GM10248 (cell line): ENCODE measurements around the gene MEF2B.

Experiments used
- CTCF ChIA-PET: fragments of 300-600 bp; sonication (Branson Sonifier 250); formaldehyde crosslinking; extraction: SDS; loops from one replicate; lab custom pipeline; 2021; ENCODE audit warnings: antibody characterized with exemption; lab: Yijun Ruan, JAX
- POLR2A ChIA-PET: fragments of 350-650 bp; sonication (Branson Sonifier 250); formaldehyde crosslinking; extraction: SDS; loops from one replicate; lab custom pipeline; 2020; ENCODE audit warnings: antibody characterized with exemption; lab: Yijun Ruan, JAX
- DNase-seq: peaks from one replicate; pipeline ENCODE4 v3.0.0; 2012; ENCODE audit errors: extremely low spot score
- TF ChIP-seq, protein P1 (sequence below): IDR thresholded peaks from 2 replicates; pipeline ENCODE4 v1.5.1; 2012; ENCODE audit warnings: mild to moderate bottlenecking, low read depth; ENCODE audit errors: extremely low read depth, missing control alignments, control extremely low read depth

The MEF2B gene

DNA sequence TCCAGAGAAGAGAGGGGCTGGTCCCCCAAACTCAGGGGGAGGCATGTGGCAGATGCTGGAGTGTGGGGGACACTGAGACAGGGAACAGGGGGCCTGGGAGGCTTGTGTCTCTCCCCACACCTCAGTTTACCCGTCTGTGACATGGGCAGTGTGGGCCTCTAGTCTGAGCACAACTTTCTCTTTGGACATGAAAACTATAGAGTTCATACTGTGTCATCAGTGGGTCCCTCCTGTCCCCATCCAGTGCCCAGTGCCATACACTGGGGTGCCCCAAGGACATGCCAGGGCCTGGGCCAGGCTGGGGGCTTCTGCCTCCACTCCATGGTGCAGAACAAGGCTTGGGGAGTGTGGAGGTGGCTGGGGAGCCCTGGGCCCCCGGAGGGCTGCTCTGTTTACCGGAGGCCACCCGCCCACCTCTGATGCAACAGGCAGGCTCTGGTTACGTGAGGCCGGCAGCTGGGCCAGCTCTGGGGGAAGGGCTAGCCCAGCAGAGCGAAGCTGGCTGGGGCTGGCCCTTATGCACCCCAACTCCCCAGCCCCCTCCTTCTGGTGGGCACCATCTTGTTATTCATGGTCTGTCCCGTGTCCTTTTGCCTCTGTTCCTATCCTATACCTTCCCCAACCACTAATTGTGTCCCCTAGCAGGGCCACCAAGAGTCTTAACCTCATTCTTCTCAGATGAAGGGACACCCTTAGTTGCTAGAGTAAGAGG is 1.9 kb upstream of the MEF2B start:
- ChIA-PET CTCF (interaction anchor here (1.4 to 14.0 kb wide), 3 partner anchors 15 to 26 kb away, joined by 4 to 302 read pairs (median 6); no protein-coding TSS in a partner anchor), POLR2A (no interaction called here)
- TF ChIP-seq, protein P1, sequence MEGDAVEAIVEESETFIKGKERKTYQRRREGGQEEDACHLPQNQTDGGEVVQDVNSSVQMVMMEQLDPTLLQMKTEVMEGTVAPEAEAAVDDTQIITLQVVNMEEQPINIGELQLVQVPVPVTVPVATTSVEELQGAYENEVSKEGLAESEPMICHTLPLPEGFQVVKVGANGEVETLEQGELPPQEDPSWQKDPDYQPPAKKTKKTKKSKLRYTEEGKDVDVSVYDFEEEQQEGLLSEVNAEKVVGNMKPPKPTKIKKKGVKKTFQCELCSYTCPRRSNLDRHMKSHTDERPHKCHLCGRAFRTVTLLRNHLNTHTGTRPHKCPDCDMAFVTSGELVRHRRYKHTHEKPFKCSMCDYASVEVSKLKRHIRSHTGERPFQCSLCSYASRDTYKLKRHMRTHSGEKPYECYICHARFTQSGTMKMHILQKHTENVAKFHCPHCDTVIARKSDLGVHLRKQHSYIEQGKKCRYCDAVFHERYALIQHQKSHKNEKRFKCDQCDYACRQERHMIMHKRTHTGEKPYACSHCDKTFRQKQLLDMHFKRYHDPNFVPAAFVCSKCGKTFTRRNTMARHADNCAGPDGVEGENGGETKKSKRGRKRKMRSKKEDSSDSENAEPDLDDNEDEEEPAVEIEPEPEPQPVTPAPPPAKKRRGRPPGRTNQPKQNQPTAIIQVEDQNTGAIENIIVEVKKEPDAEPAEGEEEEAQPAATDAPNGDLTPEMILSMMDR: no peak
- peak; percentile 81 for DNase-seq

DNA sequence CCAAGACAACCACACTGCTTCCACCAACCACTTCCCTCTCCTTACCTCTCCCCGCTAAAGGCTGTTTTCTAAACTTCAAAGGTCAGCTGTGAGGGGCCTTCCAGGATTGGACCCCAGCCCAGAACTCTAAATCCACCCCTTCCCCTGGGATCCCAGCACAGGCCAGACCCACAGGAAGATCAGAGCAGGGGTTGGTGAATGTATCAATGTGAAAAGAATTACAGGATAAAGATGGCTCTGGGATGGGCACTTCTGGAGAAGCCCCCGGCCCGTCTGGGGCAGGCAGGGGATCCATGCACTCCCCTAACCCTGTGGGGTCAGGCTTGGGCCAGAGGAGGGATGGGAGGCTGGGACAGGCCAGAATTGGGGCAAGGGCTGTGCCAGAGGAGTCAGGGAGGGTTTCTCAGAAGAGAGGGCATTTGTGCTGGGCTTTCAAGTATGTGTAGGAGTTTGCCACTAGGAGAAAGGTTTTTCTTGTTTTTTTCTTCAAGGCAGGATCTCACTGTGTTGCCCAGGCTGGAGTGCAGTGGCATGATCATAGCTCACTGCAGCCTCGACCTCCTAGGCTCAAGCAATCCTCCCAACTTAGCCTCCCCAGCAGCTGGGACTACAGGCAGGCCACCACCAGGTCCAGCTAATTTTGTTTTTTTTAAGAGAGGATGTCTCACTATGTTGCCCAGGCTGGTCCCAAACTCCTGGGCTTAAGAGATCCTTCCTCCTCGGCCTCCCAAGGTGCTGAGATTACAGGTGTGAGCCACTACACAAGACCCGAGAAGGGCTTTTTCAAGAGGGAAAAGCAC is 1.0 kb upstream of the MEF2B start:
- no peak for DNase-seq
- ChIA-PET POLR2A (no interaction called here), CTCF (interaction anchor here (14.0 kb wide), 1 partner anchor 26 kb away, joined by 302 read pairs; no protein-coding TSS in a partner anchor)
- TF ChIP-seq, protein P1: no peak

DNA sequence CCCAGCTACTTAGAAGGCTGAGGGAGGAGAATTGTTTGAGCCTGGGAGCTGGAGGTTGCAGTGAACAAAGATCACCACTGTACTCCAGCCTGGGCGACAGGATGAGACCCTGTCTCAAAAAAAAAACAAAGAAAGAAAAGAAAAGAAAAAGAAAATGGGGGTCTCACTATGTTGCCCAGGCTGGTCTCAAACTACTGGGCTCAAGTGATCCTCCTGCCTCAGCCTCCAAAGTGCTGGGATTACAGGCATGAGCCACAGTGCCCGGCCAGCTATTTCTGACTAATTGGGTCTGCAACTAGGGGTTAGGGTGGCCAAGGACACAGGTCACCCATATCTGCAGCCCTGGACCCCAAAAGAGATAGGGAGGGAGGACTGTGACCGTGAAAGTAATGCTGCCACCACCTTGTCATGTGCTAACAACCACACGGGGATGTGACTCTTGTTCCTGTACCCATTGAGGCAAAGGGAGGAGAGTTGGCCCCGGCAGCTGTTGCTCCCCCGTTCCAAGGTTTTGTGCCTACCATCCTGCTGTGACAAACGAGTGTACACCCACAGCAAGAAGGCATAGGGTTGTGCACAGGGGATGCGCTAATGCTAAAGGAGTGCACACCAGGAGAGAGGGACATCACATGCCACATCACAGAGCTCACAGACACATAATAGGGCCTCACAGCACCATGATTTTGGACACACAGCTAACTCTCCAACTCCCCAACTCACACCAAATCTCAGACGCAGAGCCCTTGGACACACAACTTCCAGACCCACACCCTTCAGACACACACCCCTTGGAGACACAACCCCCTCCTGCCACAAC is 619 bp downstream of the MEF2B start:
- DNase-seq: no peak
- ChIA-PET CTCF (interaction anchor here (0.9 to 14.0 kb wide), 5 partner anchors 11 to 24 kb away, joined by 3 to 302 read pairs (median 3); partner anchors contain the start of genes BORCS8 and RFXANK), POLR2A (interaction anchor here (0.5 to 1.0 kb wide), 4 partner anchors 9 to 88 kb away, joined by 3 to 7 read pairs (median 4); no protein-coding TSS in a partner anchor)
- TF ChIP-seq, protein P1: no peak

DNA sequence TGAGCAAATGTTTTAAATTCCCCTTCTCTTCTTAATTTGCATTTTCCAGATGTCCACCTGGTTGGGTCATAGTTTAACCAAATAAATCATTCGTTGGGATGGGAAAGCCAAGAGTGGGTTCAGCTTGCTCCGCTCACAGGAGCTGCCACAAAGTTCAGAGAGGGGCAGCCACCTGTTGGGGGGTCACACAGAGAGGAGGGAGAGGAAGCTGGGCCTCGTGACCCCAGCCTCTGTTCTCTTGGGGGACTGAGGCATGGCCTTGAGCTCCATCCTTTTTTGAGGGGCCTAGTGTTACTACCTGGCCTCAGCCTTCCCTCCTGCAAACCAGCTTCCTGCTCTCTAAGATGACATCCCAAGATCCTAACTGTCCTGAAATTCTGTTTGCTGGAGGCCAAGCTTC is 2.5 kb downstream of the MEF2B start:
- TF ChIP-seq, protein P1: no peak
- DNase-seq: no peak
- ChIA-PET CTCF (interaction anchor here (1.3 to 14.0 kb wide), 3 partner anchors 9 to 22 kb away, joined by 5 to 302 read pairs (median 27); no protein-coding TSS in a partner anchor), POLR2A (no interaction called here)

DNA sequence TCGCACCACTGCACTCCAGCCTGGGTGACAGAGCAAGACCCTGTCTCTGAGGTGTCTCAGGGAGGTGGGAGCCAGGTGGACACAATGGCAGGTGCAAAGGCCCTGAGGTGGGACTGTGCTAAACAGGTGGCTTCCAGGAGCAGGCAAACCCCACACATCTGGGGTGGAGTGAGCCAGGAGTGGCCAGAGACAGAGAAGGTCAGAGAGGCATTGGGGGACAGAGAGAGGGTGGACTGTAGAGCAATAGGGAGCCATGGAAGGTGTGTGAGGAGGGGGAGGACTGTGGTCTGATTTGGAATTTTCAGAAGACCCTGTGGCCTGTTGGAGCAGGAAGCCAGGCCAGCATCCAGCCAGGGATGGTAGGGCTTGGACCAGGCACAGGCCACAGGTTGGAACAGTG is 4.7 kb downstream of the MEF2B start:
- TF ChIP-seq, protein P1: no peak
- ChIA-PET CTCF (no interaction called here), POLR2A (no interaction called here)
- DNase-seq: no peak

DNA sequence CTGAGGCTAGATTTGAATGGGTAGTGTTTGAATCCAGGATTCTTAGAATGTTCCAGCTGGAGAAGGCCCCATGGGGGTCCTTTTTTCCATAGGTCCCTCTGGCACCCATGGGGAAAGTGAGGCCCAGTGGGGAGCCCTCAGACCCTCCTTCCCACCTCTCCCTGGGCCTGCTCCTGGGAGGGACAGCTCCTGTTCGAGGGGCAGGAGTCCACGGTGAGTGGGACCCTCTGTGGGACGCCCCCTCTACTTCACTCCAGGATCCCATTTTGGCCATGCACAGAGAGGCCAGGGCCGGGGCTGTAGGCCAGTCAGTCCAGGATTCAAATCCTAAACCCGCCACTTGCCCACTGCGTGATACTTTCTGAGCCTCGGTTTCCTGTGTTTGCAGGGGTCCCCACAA is 7.6 kb downstream of the MEF2B start:
- POLR2A ChIA-PET: no interaction called here
- no peak for DNase-seq
- CTCF ChIA-PET: interaction anchor here (1.0 to 8.4 kb wide), 2 partner anchors 12 to 15 kb away, joined by 3 to 93 read pairs; no protein-coding TSS in a partner anchor
- TF ChIP-seq, protein P1: no peak
